Hepatocyte (in vitro differentiated cells): ENCODE results near the gene SLC1A6.

Experiments used
- CTCF ChIP-seq: fragments of 200-600 bp; sonication (generic); IDR thresholded peaks from 2 replicates; pipeline ENCODE4 v1.5.1; 2016; ENCODE audit warnings: antibody characterized with exemption, mild to moderate bottlenecking; ENCODE audit not compliant: poor library complexity
- EZH2 ChIP-seq: fragments of 200-600 bp; sonication (generic); IDR thresholded peaks from 2 replicates; pipeline ENCODE4 v1.6.1; 2016; ENCODE audit warnings: antibody characterized with exemption, mild to moderate bottlenecking, borderline replicate concordance

- TF ChIP-seq CTCF (no peak), EZH2 (no peak)
Measured at GRCh38 chr19:14954071-14954655, 25.5 kb downstream of the SLC1A6 start.
